HG02623 (cell line): Measurements from ENCODE around the gene ARHGEF4.

Source experiments
- ATAC-seq: cut with Tn5 transposase; IDR thresholded peaks from one replicate; pipeline ENCODE4 v1.9.1; 2021; ENCODE audit warnings: moderate library complexity; ENCODE audit not compliant: unreplicated experiment

The ARHGEF4 gene

DNA sequence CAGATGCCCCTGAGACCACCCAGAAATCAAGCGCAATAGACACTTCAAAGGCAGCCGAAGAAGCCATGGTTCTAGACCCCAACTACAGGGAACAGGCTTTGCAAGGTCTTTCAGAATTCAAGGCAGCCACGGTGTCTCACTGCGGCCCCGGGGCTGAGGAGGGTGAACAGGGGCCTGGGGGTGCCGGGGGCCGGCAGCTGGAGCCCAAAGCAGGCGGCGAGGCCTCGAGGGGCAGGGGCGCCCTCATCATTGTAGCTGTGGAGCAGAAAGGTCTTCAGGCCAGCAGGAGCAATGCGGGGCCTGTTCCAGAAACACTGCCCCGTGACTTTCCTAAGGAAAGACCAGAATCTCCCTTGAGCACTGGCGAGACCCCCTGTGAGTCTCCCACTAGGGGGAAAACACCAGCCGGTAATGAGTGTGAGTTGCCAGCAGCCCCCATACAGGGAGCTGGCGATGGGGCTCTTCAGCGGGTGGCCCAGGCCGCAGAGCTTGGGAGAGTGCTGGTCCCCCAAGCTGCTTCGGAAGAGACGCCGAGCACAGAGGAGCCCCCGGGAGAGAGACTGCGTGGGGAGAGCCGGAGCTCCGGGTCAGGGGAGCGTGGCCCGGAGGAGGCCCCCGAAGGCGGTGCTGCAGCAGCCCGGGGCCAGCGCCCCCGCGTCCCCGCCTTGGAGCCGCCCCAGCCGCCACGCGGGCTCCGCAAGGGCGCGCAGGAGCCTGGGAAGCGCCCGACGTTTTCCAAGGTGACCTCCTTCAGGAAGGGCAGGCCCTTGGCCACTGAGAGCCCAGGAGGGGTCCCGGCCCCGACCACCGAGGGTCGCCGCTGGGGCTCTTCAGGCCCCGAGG, 79.1 kb downstream of the ARHGEF4 start:
- ATAC-seq = no peak

DNA sequence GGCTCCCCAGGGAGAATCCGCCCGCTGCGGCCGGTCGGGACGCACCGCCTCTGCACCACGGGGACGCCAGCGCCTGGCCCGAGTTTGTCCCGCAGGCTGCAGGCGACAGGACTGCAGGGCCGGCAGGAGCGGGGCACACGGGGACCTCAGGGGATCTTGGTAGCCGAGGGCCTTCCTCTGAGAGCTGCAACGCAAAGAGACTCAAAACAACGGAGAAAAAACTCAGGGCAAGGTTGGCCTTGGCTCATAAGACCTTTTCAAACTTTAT, 79.7 kb downstream of the ARHGEF4 start:
- no peak for ATAC-seq

DNA sequence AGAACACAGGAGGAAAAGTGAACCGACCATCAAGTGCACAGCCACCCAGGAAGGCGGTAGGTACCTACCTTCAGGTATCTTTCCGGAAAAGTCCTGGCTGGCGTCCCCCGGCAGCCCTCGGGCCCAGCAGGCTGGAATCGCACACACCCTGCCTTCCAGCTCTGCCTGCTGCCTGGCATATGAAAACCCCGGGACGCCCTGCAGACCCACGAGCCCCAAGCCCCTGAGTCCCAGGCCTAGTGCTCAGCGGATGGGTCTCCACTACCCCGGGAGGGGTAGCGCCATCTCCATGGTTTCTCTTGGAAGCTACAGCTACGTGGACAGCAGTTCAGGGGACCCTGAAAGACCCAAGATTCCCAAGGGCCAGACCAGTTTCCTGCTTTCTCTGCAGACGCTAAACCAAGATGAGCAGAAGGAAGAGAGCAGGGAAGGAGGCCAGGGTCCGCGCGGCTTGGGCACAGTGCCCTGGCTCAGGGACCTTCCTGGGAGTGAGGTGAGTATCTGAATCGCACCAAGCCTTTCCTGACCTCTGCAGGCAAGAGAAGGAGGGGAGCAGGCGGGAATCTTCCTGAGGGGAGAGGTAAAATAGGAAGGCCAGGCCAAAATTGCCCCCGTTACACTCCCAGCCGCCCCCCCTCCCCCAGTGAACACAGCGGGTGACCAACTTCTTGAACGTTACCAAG, 80.4 kb downstream of the ARHGEF4 start:
- ATAC-seq = no peak

DNA sequence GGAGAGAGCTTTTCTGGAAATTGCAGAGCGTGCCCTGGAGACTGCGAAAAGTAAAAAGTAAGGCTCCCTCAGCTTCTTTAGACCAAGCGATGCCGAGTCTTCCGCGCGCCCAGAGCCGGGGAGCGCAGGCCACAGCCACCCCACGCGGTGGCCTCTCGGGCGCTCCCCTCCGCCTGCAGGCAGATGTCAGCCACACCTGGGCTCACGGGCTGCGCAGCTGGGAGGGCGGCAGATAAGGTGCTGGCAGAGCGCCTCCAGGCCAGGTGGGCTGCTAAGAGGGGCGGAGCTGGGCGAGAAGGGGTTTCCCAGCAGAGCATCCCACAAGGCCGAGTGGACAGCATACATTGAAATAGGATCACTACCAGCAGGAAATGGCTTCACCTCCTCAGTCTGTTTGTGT, 81.7 kb downstream of the ARHGEF4 start:
- ATAC-seq = no peak

DNA sequence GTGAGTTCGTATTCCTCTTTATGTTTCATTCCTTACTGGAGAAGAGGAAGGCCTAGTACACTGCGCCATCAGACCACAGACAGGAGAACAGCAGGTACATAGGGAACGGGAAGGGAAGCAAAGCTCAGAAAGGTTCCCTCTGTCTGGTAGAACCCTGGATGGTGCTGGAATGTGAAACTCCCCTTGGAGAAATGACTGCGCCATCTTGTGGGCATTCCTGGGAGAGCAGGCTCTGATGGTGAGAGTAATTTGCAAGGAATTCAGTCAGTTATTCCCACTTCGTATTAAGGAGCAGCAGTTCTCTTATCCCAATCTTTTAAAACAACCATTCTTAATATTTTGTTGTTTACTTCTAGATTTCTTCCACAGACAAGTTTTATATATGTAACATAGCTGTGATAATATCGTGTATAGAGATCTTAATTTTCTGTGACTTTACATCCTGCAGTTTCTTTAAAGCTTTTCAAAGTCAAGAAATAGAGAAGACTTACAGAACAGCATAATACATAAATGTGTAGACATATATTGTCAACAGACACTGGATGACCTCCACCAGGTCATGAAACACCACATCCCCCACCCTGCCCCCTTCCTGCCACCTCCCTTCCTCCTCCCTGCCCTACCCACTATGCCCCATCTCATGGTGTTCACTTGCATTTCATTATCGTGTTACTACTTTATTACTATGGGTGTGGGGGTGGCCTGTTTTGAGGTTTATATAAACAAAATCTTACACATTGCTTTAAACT, 83.9 kb downstream of the ARHGEF4 start:
- ATAC-seq = no peak

DNA sequence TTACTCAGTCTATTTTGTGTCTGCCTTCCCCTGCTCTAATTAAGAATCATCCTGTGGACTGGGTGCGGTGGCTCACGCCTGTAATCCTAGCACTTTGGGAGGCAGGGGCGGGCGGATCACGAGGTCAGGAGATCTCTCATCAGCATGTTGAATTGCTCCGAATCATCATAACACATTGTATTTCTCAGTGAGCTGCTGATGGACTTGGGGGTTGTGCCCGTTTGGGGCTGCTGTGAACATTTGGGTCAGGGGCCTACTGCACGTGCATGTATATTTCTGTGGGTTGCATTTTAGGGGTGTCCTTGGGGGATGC, 84.4 kb downstream of the ARHGEF4 start:
- no peak for ATAC-seq

DNA sequence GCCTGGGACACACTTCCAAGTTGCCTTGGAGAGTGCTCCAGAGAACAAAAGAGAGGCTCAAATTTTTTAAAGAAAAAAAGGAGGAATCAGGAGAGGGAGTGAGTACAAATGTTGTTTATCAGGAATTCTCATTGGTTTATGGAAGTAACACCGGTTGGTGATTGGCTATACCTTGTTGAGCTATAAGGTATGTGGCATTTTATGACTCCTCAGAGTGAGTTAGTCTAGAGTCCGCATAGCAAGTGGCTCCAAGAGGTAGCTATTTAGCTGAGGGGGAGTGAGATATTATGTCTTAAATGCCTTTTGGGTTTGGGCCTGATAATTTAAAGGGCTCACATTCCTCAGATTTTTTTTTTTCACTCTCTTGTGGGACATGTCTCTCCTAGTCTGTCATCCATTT, 85.7 kb downstream of the ARHGEF4 start:
- ATAC-seq = no peak

DNA sequence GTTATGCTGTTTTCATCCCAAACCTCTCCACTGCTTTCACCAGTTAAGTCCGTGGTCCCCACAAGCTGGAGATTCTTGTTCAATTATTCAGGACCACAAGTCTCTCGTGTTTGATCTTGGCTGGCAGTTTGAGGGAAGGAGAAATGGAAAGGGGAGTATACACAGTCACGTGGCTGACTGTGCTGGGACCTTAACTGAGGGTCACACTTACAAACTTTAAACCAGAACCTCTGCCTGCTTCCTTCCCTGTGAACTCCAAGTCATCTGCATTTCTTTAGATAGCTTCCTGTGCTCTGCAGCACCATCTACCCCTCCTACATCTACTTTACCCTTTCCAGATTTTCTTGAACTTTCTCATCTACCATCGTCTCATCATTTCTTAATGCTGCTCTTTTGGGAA, 91.7 kb downstream of the ARHGEF4 start:
- no peak for ATAC-seq

DNA sequence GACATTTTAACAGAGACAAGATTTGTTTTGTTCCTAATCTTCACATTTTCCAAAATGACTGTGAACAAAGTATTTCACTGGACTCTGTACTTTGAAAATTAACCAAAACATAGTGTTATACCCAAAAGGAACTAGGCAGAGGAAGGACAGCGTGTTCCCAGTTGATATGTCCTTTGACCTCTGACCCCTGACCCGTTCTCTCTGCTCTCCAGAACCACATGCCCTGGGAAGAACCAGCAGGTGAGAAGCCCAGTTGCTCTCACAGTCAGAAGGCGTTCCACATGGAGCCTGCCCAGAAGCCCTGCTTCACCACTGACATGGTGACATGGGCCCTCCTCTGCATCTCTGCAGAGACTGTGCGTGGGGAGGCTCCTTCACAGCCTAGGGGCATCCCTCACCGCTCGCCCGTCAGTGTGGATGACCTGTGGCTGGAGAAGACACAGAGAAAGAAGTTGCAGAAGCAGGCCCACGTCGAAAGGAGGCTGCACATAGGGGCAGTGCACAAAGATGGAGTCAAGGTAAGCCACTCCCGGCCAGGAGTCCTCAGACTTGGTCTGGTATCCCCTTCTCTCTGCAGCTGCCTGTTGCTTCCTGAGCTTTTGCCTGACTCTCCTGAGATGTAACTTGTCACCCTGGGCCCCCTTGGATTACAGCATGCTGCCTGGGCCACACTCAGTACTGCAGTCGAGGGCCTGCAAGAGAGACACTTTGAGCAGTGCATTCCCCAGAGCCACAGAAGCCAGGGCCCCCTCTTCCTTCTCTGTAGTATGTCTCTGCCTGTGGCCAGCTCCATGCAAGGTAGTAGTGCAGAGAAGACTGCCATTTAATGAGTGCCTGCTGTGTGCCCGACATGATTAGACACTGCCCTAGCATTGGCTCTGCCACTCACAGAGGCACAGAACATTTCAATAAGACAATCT, 94.3 kb downstream of the ARHGEF4 start:
- ATAC-seq = no peak

DNA sequence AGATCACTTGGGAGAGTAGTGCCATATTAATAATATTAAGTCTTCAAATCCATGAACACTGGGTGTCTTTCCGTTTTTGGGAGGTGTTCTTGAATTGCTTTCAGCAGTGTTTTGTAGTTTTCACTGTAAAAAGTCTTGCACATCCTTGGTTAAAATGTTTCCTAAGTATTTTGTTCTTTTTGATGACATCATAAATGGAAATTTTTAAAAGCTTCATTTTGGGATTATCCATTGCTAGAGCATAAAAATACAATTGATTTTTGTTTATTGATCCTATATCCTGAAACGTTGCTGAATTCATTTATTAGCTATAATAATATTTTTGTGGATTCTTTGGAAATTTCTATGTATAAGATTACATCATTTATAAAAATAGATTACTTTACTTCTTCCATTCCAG, 96.8 kb downstream of the ARHGEF4 start:
- no peak for ATAC-seq

DNA sequence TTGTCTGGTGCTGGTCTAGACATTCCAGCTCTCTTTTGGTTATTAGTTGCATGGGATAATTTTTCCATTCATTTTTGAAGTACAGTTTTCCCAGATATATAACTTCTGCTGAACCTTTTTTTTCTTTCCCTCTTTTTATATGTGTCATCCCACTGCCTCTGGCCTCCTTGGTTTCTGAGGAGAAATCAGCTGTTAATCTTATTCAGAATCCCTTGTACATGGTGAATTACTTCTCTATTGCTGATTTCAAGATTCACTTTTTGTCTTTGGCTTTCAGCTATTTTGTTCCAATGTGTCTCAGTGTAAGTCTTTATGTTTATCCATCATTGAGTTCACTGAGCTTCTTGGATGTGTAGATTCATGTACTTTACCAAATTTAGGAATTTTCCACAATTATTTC, 99.7 kb downstream of the ARHGEF4 start:
- ATAC-seq = no peak

DNA sequence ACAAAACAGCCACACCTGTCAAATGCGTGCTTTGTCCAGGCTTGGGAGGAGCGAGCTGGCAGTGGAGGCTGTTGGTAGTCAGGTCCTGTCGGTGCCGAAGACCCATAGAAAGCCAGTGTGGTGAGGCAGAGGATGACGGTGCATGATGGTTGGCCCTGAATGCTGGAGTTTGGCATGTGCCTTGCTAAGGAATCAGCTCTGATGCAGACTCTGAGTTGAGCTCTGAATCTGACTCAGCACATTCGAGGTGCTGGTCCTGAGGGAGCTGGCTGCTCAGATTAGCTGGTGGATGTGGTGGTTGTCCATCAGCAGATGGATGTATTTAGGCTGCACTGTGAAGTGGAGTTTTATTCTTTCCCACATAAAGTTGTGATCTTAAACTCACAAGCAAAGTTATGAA, 111.3 kb downstream of the ARHGEF4 start:
- no peak for ATAC-seq

DNA sequence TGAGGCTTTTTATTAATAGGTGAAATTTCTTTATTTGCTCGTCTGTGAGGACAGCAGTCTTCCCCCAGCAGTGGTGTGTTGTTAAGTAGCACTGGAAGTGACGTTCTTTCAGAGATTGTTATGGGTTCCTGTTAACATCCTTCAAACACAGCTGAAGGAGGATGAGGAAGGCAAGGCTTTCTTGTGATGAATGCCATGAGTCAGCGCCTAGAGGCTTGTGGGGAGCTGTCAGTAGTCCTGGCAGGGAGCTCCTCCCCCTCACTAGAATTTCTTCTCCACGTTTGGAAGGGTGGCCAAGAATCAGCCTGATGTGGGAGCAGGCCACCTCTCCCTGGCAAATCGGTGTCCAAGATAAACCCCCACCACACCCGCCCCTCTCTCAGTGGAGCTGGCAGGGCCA, 113.2 kb downstream of the ARHGEF4 start:
- ATAC-seq = no peak

DNA sequence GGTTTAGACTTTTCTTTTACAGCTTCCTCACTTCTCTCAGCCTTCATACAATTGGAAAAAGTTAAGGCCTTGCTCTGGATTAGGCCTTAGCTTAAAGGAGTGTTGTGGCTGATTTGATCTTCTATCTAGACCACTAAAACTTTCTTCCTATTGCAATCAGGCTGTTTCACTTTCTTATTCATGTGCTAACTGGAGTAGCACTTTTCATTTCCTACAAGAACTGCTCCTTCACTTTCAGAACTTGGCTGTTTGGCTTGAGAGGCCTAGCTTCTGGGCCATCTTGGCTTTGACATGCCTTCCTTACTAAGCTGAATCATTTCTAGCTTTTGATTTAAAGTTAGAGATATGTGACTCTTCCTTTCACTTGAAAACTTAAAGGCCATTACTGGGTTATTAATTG, 114.3 kb downstream of the ARHGEF4 start:
- peak; percentile 73 for ATAC-seq

DNA sequence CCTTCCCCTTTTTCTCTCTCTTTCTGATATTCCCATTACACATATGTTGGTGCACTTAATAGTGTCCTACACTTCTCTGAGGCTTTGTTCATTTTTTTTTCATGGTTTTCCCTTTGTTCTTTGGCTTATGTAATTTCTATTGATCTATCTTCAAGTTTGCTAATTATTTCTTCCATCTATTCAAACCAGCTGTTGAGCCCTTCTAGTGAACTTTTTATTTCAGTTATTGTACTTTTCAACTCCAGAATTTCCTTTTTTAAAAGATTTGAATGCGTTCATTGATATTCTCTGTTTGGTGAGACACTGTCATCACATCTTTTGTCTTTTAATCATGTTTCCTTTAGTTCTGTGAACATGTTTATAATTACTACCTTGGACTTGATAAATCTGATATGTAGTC, 118.2 kb downstream of the ARHGEF4 start:
- no peak for ATAC-seq

DNA sequence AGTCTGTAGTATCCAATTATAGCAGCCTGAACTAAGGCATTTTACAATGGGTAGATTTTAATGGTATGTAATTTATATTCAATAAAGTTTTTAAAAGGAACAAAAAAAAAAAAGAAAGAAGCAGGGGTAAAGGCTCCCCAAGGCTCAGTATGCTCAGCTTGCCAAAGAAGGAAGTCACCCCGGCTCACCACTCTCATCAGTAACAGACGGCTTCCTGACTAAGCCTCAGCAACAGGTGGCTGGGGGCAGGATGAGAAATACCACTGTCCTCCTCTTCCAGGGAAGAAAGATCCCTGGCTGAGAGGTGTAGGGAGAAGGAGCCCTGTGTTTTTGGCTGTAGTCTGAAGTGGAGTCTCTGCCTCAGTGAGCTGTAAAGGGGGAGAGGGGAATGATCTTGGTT, 121.2 kb downstream of the ARHGEF4 start:
- ATAC-seq = no peak

DNA sequence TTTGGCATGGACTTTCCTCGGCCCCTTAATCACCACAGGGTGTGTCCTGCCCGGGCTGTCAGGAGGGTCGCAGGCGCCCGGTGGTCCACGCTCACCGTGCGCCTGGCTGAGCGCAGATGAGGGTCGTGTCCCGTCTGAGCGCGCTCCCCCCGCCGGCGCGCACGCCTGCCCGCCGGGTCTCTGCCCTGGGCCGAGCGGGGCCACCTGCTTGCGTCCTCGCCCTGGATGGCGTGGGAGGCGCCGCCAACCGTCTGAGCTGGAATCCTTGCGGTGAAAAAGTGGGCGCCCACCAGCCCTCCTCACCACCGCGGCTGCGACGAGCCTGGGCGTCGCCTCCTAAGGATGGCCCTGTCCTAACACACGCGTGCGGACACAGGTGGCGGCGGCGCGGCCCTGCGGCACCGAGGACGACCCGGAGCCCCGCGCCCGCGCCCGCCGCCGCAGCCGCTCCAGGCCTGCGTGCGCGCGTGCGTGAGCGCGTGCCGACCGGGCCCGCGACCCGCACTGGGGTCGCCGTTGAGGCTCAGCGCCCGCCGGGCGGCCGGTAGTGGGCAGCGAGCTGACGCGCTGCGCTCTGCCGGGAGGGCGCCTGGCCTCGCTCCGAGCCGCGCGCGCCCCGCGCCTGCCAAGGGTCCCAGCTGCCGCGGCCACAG, 126.6 kb downstream of the ARHGEF4 start:
- ATAC-seq = no peak

DNA sequence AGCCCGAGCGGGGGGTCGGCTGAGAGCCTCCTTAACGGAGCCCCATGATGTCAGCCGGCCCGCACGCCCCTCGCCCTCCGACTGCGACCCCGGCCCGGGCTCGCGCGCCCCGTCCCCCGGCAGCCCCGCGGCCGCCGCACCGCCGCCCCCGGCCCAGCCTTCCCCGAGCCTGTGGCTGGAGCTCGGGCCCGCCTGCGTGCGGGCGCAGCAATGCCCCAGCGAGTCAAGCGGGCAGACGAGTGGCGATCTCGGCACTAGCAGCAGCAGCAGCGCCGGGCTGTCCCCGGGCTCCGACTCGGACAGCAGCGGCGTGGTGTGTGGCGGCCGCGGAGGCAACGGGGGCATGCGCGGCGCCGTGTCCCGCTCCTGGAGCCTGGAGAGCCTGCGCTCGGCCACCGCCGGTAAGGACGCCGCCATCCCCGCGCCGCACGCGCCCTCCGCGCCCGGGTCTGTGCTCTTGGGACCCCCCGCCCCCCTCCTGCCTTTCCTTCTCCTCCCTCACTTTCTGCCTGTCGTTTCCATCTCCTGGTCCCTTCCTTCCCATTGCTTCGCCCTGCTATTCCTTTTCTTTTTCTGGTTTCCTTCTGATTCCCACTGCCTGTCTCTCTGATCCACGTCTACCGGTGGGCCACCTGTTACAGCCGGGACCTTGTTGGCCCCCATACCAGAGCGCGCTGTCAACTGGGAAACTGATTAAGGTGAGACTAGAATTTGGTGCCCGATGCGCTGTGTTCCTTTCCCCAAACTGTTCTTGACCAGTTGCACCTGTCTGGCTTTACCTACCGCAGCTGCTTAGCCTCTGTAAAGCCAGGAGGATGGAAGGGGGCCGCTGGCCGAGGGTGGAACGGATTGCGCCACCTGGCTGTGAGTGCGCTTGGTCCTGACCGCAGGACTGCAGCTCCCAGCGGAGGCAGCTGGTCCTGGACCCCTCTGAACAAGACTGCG, 127.4 kb downstream of the ARHGEF4 start:
- no peak for ATAC-seq

DNA sequence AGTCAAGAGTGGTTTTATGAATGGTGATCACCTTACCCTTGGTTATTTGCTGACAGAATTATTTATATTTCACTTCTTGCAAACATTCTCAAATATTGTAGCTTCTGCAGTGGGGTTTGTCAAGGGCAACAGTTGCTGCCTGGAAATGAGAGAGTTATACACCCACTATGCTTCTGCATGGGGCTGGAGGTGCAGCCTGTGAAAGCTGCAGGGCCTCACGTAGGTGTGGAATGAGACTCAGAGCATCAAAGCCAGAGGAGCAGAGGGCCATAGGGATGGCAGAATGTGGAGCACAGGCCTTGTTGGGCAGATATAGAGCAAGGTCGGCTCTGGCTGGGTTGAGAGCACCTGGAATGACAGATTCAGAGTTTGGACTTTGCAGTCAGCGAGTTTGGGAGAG, 128.2 kb downstream of the ARHGEF4 start:
- ATAC-seq = no peak
